H9 (cell line): ENCODE results near the gene HTR7. TPM values are rescaled to one million over a fixed set of nuclear protein-coding genes. Genes with fewer than 3 reads are reported as not detected.

Source experiments
- DNase-seq: peaks from one replicate; pipeline ENCODE4 v3.0.0-alpha.2; 2017
- H2AFZ ChIP-seq: one replicate; pipeline ENCODE4 v1.6.1; 2013; ENCODE audit warnings: mild to moderate bottlenecking, low read length, control low read depth, moderate library complexity
- H2AK5ac ChIP-seq: 2 replicates; pipeline ENCODE4 v1.6.1; 2013; ENCODE audit warnings: low read length, control low read depth, mixed read lengths; ENCODE audit not compliant: insufficient read length
- H2BK120ac ChIP-seq: one replicate; pipeline ENCODE4 v1.6.1; 2013; ENCODE audit warnings: low read depth, mild to moderate bottlenecking, low read length, control low read depth, inconsistent platforms; ENCODE audit not compliant: poor library complexity, severe bottlenecking
- H2BK12ac ChIP-seq: 2 replicates; pipeline ENCODE4 v1.6.1; 2013; ENCODE audit warnings: low read length, control low read depth, mixed read lengths, low read depth; ENCODE audit not compliant: insufficient read length
- H2BK15ac ChIP-seq: 2 replicates; pipeline ENCODE4 v1.6.1; 2013; ENCODE audit warnings: low read depth, low read length, control low read depth
- H2BK20ac ChIP-seq: one replicate; pipeline ENCODE4 v1.6.1; 2013; ENCODE audit warnings: low read depth, mild to moderate bottlenecking, low read length, control low read depth, inconsistent platforms; ENCODE audit not compliant: poor library complexity, severe bottlenecking
- H2BK5ac ChIP-seq: 2 replicates; pipeline ENCODE4 v1.6.1; 2013; ENCODE audit warnings: low read length, control low read depth, mixed read lengths; ENCODE audit not compliant: insufficient read length
- H3K14ac ChIP-seq: 2 replicates; pipeline ENCODE4 v1.6.1; 2013; ENCODE audit warnings: low read length, control low read depth; ENCODE audit not compliant: insufficient read depth
- H3K18ac ChIP-seq: 2 replicates; pipeline ENCODE4 v1.6.1; 2013; ENCODE audit warnings: low read depth, mild to moderate bottlenecking, mixed read lengths, low read length, control low read depth; ENCODE audit not compliant: insufficient read length
- H3K23ac ChIP-seq: 2 replicates; pipeline ENCODE4 v1.6.1; 2013; ENCODE audit warnings: low read length, control low read depth, mixed read lengths, low read depth; ENCODE audit not compliant: insufficient read length
- H3K23me2 ChIP-seq: 2 replicates; pipeline ENCODE4 v1.6.1; 2013; ENCODE audit warnings: low read depth, mild to moderate bottlenecking, mixed read lengths, low read length, control low read depth; ENCODE audit not compliant: insufficient read length, poor library complexity, severe bottlenecking
- H3K27ac ChIP-seq: 2 replicates; pipeline ENCODE4 v1.5.1; 2013; ENCODE audit warnings: low read length, control low read depth, mixed read lengths, low read depth; ENCODE audit not compliant: insufficient read length
- H3K27me3 ChIP-seq: 2 replicates; pipeline ENCODE4 v1.6.1; 2013; ENCODE audit warnings: low read length, control low read depth, inconsistent platforms; ENCODE audit not compliant: insufficient read depth
- H3K4ac ChIP-seq: 2 replicates; pipeline ENCODE4 v1.6.1; 2013; ENCODE audit warnings: low read depth, mild to moderate bottlenecking, control low read depth, inconsistent platforms, low read length, moderate library complexity
- H3K4me1 ChIP-seq: 2 replicates; pipeline ENCODE4 v1.6.1; 2013; ENCODE audit warnings: low read length, control low read depth, inconsistent platforms; ENCODE audit not compliant: insufficient read depth
- H3K4me2 ChIP-seq: 2 replicates; pipeline ENCODE4 v1.6.1; 2013; ENCODE audit warnings: low read length, control low read depth, mixed read lengths; ENCODE audit not compliant: insufficient read length, insufficient read depth
- H3K56ac ChIP-seq: 2 replicates; pipeline ENCODE4 v1.6.1; 2013; ENCODE audit warnings: low read depth, mild to moderate bottlenecking, mixed read lengths, low read length, control low read depth; ENCODE audit not compliant: insufficient read length
- H3K79me1 ChIP-seq: 2 replicates; pipeline ENCODE4 v1.6.1; 2013; ENCODE audit warnings: low read depth, mild to moderate bottlenecking, moderate library complexity, low read length, control low read depth, inconsistent platforms; ENCODE audit not compliant: insufficient read depth, poor library complexity, severe bottlenecking
- H3K79me2 ChIP-seq: 2 replicates; pipeline ENCODE4 v1.6.1; 2013; ENCODE audit warnings: low read length, control low read depth, inconsistent platforms; ENCODE audit not compliant: insufficient read depth
- H3K9ac ChIP-seq: 2 replicates; pipeline ENCODE4 v1.6.1; 2013; ENCODE audit warnings: low read length, control low read depth, mixed read lengths; ENCODE audit not compliant: insufficient read length; ENCODE audit errors: extremely low read depth
- H3K9me3 ChIP-seq: one replicate; pipeline ENCODE4 v1.6.1; 2013; ENCODE audit warnings: low read depth, low read length, inconsistent platforms; ENCODE audit not compliant: control insufficient read depth
- H3T11ph ChIP-seq: one replicate; pipeline ENCODE4 v1.6.1; 2013; ENCODE audit warnings: mild to moderate bottlenecking, low read length, control low read depth, inconsistent platforms
- H4K20me1 ChIP-seq: one replicate; pipeline ENCODE4 v1.6.1; 2013; ENCODE audit not compliant: control insufficient read depth, insufficient read length, insufficient read depth
- H4K5ac ChIP-seq: 2 replicates; pipeline ENCODE4 v1.6.1; 2013; ENCODE audit warnings: low read depth, mild to moderate bottlenecking, mixed read lengths, low read length, control low read depth; ENCODE audit not compliant: insufficient read length
- H4K8ac ChIP-seq: replicated peaks from 2 replicates; pipeline ENCODE4 v1.6.1; 2013; ENCODE audit warnings: low read length, control low read depth, mixed read lengths, low read depth; ENCODE audit not compliant: insufficient read length
- H4K91ac ChIP-seq: 2 replicates; pipeline ENCODE4 v1.6.1; 2013; ENCODE audit warnings: low read depth, mild to moderate bottlenecking, moderate library complexity, mixed read lengths, low read length, control low read depth; ENCODE audit not compliant: insufficient read length
- H3K27ac Mint-ChIP-seq, 3 experiments: 2 replicates in 2 of 3; 3 replicates in 1 of 3; pipeline ENCODE4 v1.8.0; 2020 to 2021; ENCODE audit warnings: mixed read lengths in 3 of 3, mild to moderate bottlenecking in 1 of 3, moderate library complexity in 1 of 3
- H3K27me3 Mint-ChIP-seq: 2 replicates; pipeline ENCODE4 v1.8.0; 2021; ENCODE audit warnings: low read depth, mild to moderate bottlenecking, moderate library complexity, mixed read lengths
- H3K36me3 Mint-ChIP-seq, 3 experiments: 2 replicates in 2 of 3; 3 replicates in 1 of 3; pipeline ENCODE4 v1.8.0; 2020 to 2021; ENCODE audit warnings: low read depth in 3 of 3, mixed read lengths in 3 of 3; ENCODE audit not compliant: insufficient read depth in 1 of 3
- H3K4me1 Mint-ChIP-seq, 2 experiments: 2 replicates each; pipeline ENCODE4 v1.8.0; 2020; ENCODE audit warnings: mixed read lengths in 2 of 2
- H3K4me3 Mint-ChIP-seq, 2 experiments: 2 replicates in 1 of 2; 3 replicates in 1 of 2; pipeline ENCODE4 v1.8.0; 2020 to 2021; ENCODE audit warnings: mild to moderate bottlenecking in 2 of 2, mixed read lengths in 2 of 2, moderate library complexity in 1 of 2
- H3K9me3 Mint-ChIP-seq, 2 experiments: 2 replicates in 1 of 2; 3 replicates in 1 of 2; pipeline ENCODE4 v1.8.0; 2020; ENCODE audit warnings: mild to moderate bottlenecking in 2 of 2, mixed read lengths in 2 of 2, moderate library complexity in 1 of 2
- CTCF ChIP-seq: fragments of 200-600 bp; sonication (generic); conservative IDR thresholded peaks from 3 replicates; pipeline ENCODE4 v1.8.0; 2021; ENCODE audit warnings: antibody characterized with exemption, mild to moderate bottlenecking
- WGBS: extraction: QIAGEN DNeasy Blood & Tissue Kit; methylation state at CpG from one replicate; pipeline ENCODE4 v1.1.7; 2013; ENCODE audit warnings: missing lambda C conversion rate, low lambda C conversion rate, mixed read lengths; ENCODE audit not compliant: insufficient read length; ENCODE audit errors: extremely low coverage; 5-methylcytosine and 5-hydroxymethylcytosine counted together
- total RNA-seq: library from RNA; stranded (reverse); gene quantifications from 2 replicates; pipeline ENCODE4 v1.2.1, GENCODE V29; 2021

The HTR7 gene
- total RNA-seq, 1 experiment from 2014 or later, result 21.3 TPM

GRCh38 chr10:90846746-90847145 lies 11.1 kb downstream of the HTR7 start:
- Histone ChIP-seq H2BK12ac (no peak overlapping the region), H2AFZ (no peak overlapping the region), H3K79me2 (no peaks in the 10 kb centered on the region), H3K23ac (no peak overlapping the region), H3T11ph (no peak overlapping the region), H4K20me1 (no peaks in the 10 kb centered on the region), H3K27me3 (no peaks in the 10 kb centered on the region), H3K56ac (no peak overlapping the region), H3K4me1 (no peaks in the 10 kb centered on the region), H2BK20ac (no peak overlapping the region), H2BK5ac (no peak overlapping the region), H4K91ac (no peak overlapping the region), H3K14ac (no peak overlapping the region), H3K79me1 (no peaks in the 10 kb centered on the region), H3K9me3 (no peaks in the 10 kb centered on the region), H2BK15ac (no peak overlapping the region), H3K9ac (no peak overlapping the region), H2AK5ac (no peak overlapping the region), H3K27ac (no peak overlapping the region), H3K23me2 (no peaks in the 10 kb centered on the region), H3K4me2 (no peak overlapping the region), H3K4ac (no peak overlapping the region), H2BK120ac (no peak overlapping the region), H4K5ac (no peak overlapping the region), H4K8ac (no peak overlapping the region), H3K18ac (no peak overlapping the region)
- Mint-ChIP-seq H3K4me3 (no peak overlapping the region), H3K27ac (no peak overlapping the region), H3K27me3 (peaks cover 3% of the 10 kb centered on the region), H3K4me1 (peaks cover 0 to 5% of the 10 kb centered on the region in 2 experiments; a peak in 1 of 4 replicates), H3K9me3 (peaks cover 30 to 32% of the 10 kb centered on the region in 2 experiments), H3K36me3 (peaks cover 13 to 26% (median 24%) of the 10 kb centered on the region in 3 experiments)
- DNase-seq, result no peak
- WGBS, result no CpG with 5 or more reads among the region's 1 CpG
- TF ChIP-seq CTCF, result no peak
